A673 (cell line): ENCODE data around the gene CDCA4. TPM values are rescaled to one million over a fixed set of nuclear protein-coding genes. Genes with fewer than 3 reads are reported as not detected.

Experiments used
- BruUV-seq: library from RNA; stranded (reverse); fragments of 400-500 nt; replicated peaks from 2 replicates; lab custom pipeline; 2021; lab: Mats Ljungman, UMichigan
- CTCF ChIA-PET: fragments of 300-600 bp; sonication (Branson Sonifier 250); formaldehyde crosslinking; loops from one replicate; lab custom pipeline; 2022; ENCODE audit warnings: antibody characterized with exemption; lab: Charles Lee
- POLR2A ChIA-PET: fragments of 300-600 bp; sonication (Branson Sonifier 250); formaldehyde crosslinking; loops from one replicate; lab custom pipeline; 2022; ENCODE audit warnings: antibody characterized with exemption; ENCODE audit not compliant: low non-redundant PET; lab: Charles Lee
- DNase-seq: peaks from one replicate; pipeline ENCODE4 v3.0.0-alpha.2; 2015; ENCODE audit warnings: low spot score
- H3K27ac ChIP-seq: fragments of 200-600 bp; sonication (generic); 2 replicates; pipeline ENCODE4 v1.5.1; 2016; ENCODE audit warnings: mixed run types, low read depth, mild to moderate bottlenecking, mixed read lengths, antibody characterized with exemption, low read length; ENCODE audit not compliant: poor library complexity, severe bottlenecking
- H3K27me3 ChIP-seq: fragments of 200-600 bp; sonication (generic); replicated peaks from 2 replicates; pipeline ENCODE4 v1.6.1; 2017; ENCODE audit warnings: mixed run types, low read depth, mild to moderate bottlenecking, mixed read lengths, antibody characterized with exemption, low read length; ENCODE audit not compliant: insufficient read depth, poor library complexity
- H3K36me3 ChIP-seq: fragments of 200-600 bp; sonication (generic); 2 replicates; pipeline ENCODE4 v1.6.1; 2016; ENCODE audit warnings: mixed run types, mild to moderate bottlenecking, mixed read lengths, antibody characterized with exemption, low read length; ENCODE audit not compliant: insufficient read depth, poor library complexity, severe bottlenecking
- H3K4me1 ChIP-seq: fragments of 200-600 bp; sonication (generic); 2 replicates; pipeline ENCODE4 v1.6.1; 2017; ENCODE audit warnings: mixed run types, mild to moderate bottlenecking, mixed read lengths, antibody characterized with exemption, low read length; ENCODE audit not compliant: insufficient read depth, poor library complexity, severe bottlenecking
- H3K4me3 ChIP-seq: fragments of 200-600 bp; sonication (generic); 2 replicates; pipeline ENCODE4 v1.5.1; 2016; ENCODE audit warnings: low read depth, mixed run types, mild to moderate bottlenecking, mixed read lengths, low read length; ENCODE audit not compliant: poor library complexity, severe bottlenecking
- H3K9me3 ChIP-seq: fragments of 200-600 bp; sonication (generic); 2 replicates; pipeline ENCODE4 v1.6.1; 2016; ENCODE audit warnings: mixed run types, low read depth, mild to moderate bottlenecking, mixed read lengths, antibody characterized with exemption, low read length; ENCODE audit not compliant: poor library complexity, severe bottlenecking
- EZH2 ChIP-seq: fragments of 200-600 bp; sonication (generic); IDR thresholded peaks from 2 replicates; pipeline ENCODE4 v1.6.1; 2017; ENCODE audit warnings: borderline replicate concordance, low read depth, mild to moderate bottlenecking, mixed read lengths, antibody characterized with exemption, low read length; ENCODE audit not compliant: poor library complexity, severe bottlenecking
- intact Hi-C: fragments of 100-400 bp; cut with micrococcal nuclease; formaldehyde crosslinking; loops from one replicate; pipeline ENCODE4 v1.10.0; 2022; ENCODE audit not compliant: unreplicated experiment
- total RNA-seq: library from RNA; stranded (reverse); gene quantifications from 2 replicates; pipeline ENCODE4 v1.2.3, GENCODE V29; 2021
- TF ChIP-seq, protein P1 (sequence below): fragments of 300-800, 200-600 bp; sonication (generic); conservative IDR thresholded peaks from 2 replicates; pipeline ENCODE4 v1.5.1; 2017; ENCODE audit warnings: low read depth, mild to moderate bottlenecking, antibody characterized with exemption, low read length, moderate library complexity, mixed read lengths

Gene CDCA4
- total RNA-seq, 1 experiment from 2014 or later: 49.7 TPM

GRCh38 chr14:104980611-104981531, 40.0 kb downstream of the CDCA4 start:
- no peak for DNase-seq
- no peak overlapping the region for H3K27ac ChIP-seq
- no peaks in the 10 kb centered on the region for H3K27me3 ChIP-seq
- CTCF ChIA-PET: no interaction called here
- TF ChIP-seq, protein P1, sequence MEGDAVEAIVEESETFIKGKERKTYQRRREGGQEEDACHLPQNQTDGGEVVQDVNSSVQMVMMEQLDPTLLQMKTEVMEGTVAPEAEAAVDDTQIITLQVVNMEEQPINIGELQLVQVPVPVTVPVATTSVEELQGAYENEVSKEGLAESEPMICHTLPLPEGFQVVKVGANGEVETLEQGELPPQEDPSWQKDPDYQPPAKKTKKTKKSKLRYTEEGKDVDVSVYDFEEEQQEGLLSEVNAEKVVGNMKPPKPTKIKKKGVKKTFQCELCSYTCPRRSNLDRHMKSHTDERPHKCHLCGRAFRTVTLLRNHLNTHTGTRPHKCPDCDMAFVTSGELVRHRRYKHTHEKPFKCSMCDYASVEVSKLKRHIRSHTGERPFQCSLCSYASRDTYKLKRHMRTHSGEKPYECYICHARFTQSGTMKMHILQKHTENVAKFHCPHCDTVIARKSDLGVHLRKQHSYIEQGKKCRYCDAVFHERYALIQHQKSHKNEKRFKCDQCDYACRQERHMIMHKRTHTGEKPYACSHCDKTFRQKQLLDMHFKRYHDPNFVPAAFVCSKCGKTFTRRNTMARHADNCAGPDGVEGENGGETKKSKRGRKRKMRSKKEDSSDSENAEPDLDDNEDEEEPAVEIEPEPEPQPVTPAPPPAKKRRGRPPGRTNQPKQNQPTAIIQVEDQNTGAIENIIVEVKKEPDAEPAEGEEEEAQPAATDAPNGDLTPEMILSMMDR: no peak
- no peak for TF ChIP-seq EZH2
- H3K36me3 ChIP-seq: no peaks in the 10 kb centered on the region
- intact Hi-C loops: no loop called here
- H3K4me1 ChIP-seq: no peaks in the 10 kb centered on the region
- no TSS peak for BruUV-seq
- POLR2A ChIA-PET: no interaction called here
- no peaks in the 10 kb centered on the region for H3K9me3 ChIP-seq
- no peak overlapping the region for H3K4me3 ChIP-seq

GRCh38 chr14:104979758-104980610, 40.9 kb downstream of the CDCA4 start:
- BruUV-seq: no TSS peak
- CTCF ChIA-PET: no interaction called here
- H3K4me1 ChIP-seq: no peaks in the 10 kb centered on the region
- H3K4me3 ChIP-seq: no peak overlapping the region
- no peak overlapping the region for H3K27ac ChIP-seq
- POLR2A ChIA-PET: no interaction called here
- no peaks in the 10 kb centered on the region for H3K9me3 ChIP-seq
- no peaks in the 10 kb centered on the region for H3K36me3 ChIP-seq
- no peaks in the 10 kb centered on the region for H3K27me3 ChIP-seq
- intact Hi-C loops: no loop called here
- no peak for DNase-seq
- TF ChIP-seq, protein P1: no peak
- TF ChIP-seq EZH2: no peak

DNA sequence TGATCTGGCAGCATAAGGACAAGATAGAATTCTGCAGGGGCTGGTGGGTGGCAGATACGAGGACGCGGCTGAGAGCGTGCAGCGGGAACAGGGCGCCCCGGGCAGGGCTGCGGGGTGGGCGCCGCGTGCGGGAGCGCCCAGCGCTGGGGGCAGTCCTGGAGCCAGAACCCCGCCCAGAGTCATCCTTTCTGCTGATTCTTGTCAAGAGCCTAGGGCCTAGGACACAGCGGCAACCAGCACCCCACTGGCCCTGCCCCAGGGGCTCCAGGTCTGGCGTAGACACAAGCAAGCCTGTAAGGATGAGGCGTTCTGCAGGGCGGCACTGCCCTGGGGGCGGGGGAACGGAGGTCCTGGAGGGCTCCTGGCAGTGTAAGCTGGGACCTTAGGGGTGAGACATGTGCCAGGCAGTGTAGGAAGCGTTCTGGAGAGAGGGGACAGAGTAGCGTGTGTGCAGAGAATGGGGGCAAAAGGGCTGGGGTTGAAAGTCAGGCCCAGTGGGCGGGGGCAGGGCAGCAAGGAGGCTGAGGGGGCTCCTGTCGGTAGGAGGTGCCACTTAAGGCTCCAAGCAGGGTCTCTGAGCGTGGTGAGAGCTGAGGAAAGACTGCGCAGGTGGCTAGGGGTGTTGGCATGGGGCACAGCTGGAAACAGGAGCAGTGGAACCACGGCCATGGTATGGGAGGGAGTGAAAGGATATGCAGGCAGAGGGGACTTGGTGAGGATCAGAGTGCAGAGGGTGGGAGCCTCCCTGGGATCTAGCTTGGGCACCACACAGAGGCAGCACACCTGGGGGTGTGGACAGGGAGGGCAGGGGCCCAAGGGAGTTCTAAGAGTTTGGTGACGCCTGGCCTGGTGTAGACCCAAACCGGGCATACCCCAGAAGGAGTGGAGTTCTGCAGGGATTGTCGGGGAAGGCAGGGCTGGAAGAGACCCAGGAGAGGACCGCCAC, 41.9 kb downstream of the CDCA4 start:
- POLR2A ChIA-PET: no interaction called here
- peaks cover 2% of the 10 kb centered on the region for H3K4me1 ChIP-seq
- H3K27ac ChIP-seq: no peak overlapping the region
- CTCF ChIA-PET: no interaction called here
- peak overlapping the region; percentile 29 for H3K4me3 ChIP-seq
- DNase-seq: no peak
- BruUV-seq: no TSS peak
- no peaks in the 10 kb centered on the region for H3K9me3 ChIP-seq
- H3K36me3 ChIP-seq: no peaks in the 10 kb centered on the region
- H3K27me3 ChIP-seq: no peaks in the 10 kb centered on the region
- TF ChIP-seq, protein P1: no peak
- intact Hi-C loops: no loop called here
